Natural killer cell (primary cell): Measurements from ENCODE around the gene ABCC1. TPM values are rescaled to one million over a fixed set of nuclear protein-coding genes. Genes with fewer than 3 reads are reported as not detected.
"Not testable (repeated sequence)": the region's sequence is repeated elsewhere in the genome, so short reads cannot be mapped to it uniquely, and the experiment has no call there.

Experiments used
- ATAC-seq, 3 donors: fragments of 150-1000 bp in 2 of 3; fragments of 200-7000 bp in 1 of 3; cut with Tn5 transposase; 1 replicate in 1 of 3; 2 replicates in 2 of 3; pipeline ENCODE4 v1.10.0; 2021; ENCODE audit warnings: mild to moderate bottlenecking in 2 of 3, moderate library complexity in 2 of 3
- DNase-seq, 2 donors: peaks; one replicate each; pipeline versions ENCODE4 v3.0.0 to v3.0.0-alpha.2; 2013 to 2021; ENCODE audit warnings: mixed read lengths in 1 of 2
- H3K27ac ChIP-seq: one replicate; pipeline ENCODE4 v1.5.1; 2013; ENCODE audit warnings: mild to moderate bottlenecking, low read length
- H3K27me3 ChIP-seq: one replicate; pipeline ENCODE4 v1.6.1; 2013; ENCODE audit warnings: low read length; ENCODE audit not compliant: control insufficient read depth, insufficient read depth
- H3K36me3 ChIP-seq: one replicate; pipeline ENCODE4 v1.6.1; 2013; ENCODE audit warnings: low read length; ENCODE audit not compliant: control insufficient read depth, insufficient read depth
- H3K4me1 ChIP-seq: one replicate; pipeline ENCODE4 v1.6.1; 2013; ENCODE audit warnings: low read length; ENCODE audit not compliant: control insufficient read depth, insufficient read depth
- H3K4me3 ChIP-seq: one replicate; pipeline ENCODE4 v1.5.1; 2013; ENCODE audit warnings: low read length
- H3K9me3 ChIP-seq: one replicate; pipeline ENCODE4 v1.6.1; 2013; ENCODE audit warnings: low read length; ENCODE audit not compliant: control insufficient read depth, insufficient read depth
- H3K27ac Mint-ChIP-seq, 2 donors: one replicate each; pipeline ENCODE4 v1.8.0; 2022; ENCODE audit warnings: mild to moderate bottlenecking in 2 of 2, mixed read lengths in 2 of 2, moderate library complexity in 1 of 2
- H3K27me3 Mint-ChIP-seq, 2 donors: one replicate each; pipeline ENCODE4 v1.8.0; 2022; ENCODE audit warnings: low read depth in 2 of 2, mixed read lengths in 2 of 2
- H3K36me3 Mint-ChIP-seq: one replicate; pipeline ENCODE4 v1.8.0; 2022; ENCODE audit warnings: mixed read lengths
- H3K4me1 Mint-ChIP-seq, 2 donors: one replicate each; pipeline ENCODE4 v1.8.0; 2022; ENCODE audit warnings: mixed read lengths in 2 of 2
- H3K4me3 Mint-ChIP-seq: one replicate; pipeline ENCODE4 v1.8.0; 2022; ENCODE audit warnings: mild to moderate bottlenecking, moderate library complexity, mixed read lengths
- H3K9me3 Mint-ChIP-seq, 2 donors: one replicate each; pipeline ENCODE4 v1.8.0; 2022; ENCODE audit warnings: mixed read lengths in 2 of 2
- WGBS: methylation state at CpG from one replicate; pipeline ENCODE4 v1.1.7; 2013; ENCODE audit warnings: missing lambda C conversion rate; ENCODE audit not compliant: insufficient coverage; 5-methylcytosine and 5-hydroxymethylcytosine counted together
- intact Hi-C: fragments of 100-400 bp; cut with micrococcal nuclease; formaldehyde crosslinking; loops from one replicate; pipeline ENCODE4 v1.14.2; 2022
- total RNA-seq, 4 donors: library from RNA; stranded (reverse); fragments of 120-200 nt in 1 of 4; gene quantifications; one replicate each; pipeline versions ENCODE4 v1.2.3 to v1.2.4, GENCODE V29; 2013 to 2022
- TF ChIP-seq, protein P1 (sequence below): fragments of 200-600 bp; IDR thresholded peaks from one replicate; pipeline ENCODE4 v1.8.0; 2022; ENCODE audit warnings: antibody characterized with exemption

Gene ABCC1
- total RNA-seq, 3 donors from 2014 or later (not counting 1 experiment from before 2014, with no cell fraction given): 24.5 to 53.9 (median 27.9) TPM

DNA sequence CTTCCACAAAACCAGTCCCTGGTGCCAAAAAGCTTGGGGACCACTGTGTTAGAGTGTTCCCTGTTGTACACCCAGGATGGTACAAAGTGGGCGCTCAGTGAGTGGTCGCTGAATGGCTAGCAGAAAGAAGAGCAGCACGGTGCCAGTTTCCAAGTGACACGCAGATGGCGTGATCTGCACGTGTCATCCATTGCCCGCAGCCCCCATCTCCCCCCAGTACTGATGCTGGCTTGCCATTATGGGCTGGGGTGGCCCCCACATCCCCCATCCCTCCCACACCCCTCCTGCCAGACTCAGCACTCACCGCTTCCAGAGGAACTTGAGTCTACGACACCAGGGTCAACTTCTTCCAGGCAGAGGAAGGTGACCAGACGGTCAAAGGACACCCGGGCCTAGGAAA, 237.4 kb downstream of the ABCC1 start:
- intact Hi-C loops: no loop called here
- H3K27me3 Mint-ChIP-seq: no peaks in the 10 kb centered on the region

DNA sequence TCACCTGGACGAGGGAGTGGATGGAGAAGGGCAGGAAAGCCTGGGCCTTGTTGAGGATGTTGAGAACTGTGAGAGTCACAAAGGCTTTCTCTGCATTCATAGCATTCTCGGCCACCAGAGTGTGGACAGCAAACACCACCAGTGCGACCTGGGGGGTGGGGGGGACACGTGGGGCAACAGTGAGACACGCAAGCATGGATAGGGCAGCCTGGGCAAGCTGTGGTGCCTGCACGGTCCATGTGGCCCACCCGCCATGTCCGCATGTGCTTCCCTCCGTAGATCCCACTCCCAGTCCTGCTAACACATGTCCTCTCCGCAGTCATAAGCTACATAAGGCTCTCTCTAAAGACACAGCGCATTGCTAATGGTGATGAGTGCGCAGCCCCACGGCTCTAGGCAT, 239.4 kb downstream of the ABCC1 start:
- 87% methylated on average over 13 of the region's 13 CpGs for WGBS
- intact Hi-C loops: no loop called here
- H3K4me1 Mint-ChIP-seq: no peaks in the 10 kb centered on the region

More for the DNA sequence above, 237.4 kb downstream of the ABCC1 start:
- no peaks in the 10 kb centered on the region for H3K36me3 ChIP-seq
- H3K27me3 ChIP-seq: no peaks in the 10 kb centered on the region
- H3K4me1 ChIP-seq: no peaks in the 10 kb centered on the region
- Mint-ChIP-seq H3K4me3 (no peak overlapping the region), H3K4me1 (no peaks in the 10 kb centered on the region), H3K36me3 (no peaks in the 10 kb centered on the region), H3K9me3 (no peaks in the 10 kb centered on the region), H3K27ac (no peak overlapping the region)
- no peaks in the 10 kb centered on the region for H3K9me3 ChIP-seq
- WGBS: 94% methylated on average over 11 of the region's 11 CpGs
- no peak overlapping the region for H3K4me3 ChIP-seq
- TF ChIP-seq, protein P1, sequence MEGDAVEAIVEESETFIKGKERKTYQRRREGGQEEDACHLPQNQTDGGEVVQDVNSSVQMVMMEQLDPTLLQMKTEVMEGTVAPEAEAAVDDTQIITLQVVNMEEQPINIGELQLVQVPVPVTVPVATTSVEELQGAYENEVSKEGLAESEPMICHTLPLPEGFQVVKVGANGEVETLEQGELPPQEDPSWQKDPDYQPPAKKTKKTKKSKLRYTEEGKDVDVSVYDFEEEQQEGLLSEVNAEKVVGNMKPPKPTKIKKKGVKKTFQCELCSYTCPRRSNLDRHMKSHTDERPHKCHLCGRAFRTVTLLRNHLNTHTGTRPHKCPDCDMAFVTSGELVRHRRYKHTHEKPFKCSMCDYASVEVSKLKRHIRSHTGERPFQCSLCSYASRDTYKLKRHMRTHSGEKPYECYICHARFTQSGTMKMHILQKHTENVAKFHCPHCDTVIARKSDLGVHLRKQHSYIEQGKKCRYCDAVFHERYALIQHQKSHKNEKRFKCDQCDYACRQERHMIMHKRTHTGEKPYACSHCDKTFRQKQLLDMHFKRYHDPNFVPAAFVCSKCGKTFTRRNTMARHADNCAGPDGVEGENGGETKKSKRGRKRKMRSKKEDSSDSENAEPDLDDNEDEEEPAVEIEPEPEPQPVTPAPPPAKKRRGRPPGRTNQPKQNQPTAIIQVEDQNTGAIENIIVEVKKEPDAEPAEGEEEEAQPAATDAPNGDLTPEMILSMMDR: no peak
- ATAC-seq: no peak
- no peak overlapping the region for H3K27ac ChIP-seq
- DNase-seq: no peak

DNA sequence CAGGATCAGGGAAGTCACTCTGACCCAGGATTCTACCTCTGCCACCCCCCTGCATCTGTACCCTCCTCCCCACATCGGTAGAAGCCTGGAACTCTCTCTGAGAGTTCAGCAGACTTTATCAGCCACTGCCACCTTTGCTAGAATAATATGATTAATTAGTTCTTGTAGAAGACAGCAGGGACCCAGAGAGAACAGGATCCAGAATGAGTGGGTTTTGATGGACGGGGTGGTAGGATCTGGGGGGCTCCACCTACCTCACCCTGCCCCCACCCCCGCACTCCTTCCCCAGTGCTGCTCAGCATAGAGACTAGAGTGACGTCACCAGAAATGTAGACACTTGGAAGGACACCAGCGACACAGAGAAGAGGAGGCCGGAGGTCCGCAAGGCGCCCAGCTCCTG, 240.4 kb downstream of the ABCC1 start:
- H3K36me3 ChIP-seq: no peaks in the 10 kb centered on the region
- no peaks in the 10 kb centered on the region for H3K4me1 Mint-ChIP-seq
- no peak overlapping the region for H3K27ac Mint-ChIP-seq
- intact Hi-C loops: no loop called here
- no peaks in the 10 kb centered on the region for H3K4me1 ChIP-seq
- H3K27ac ChIP-seq: no peak overlapping the region
- ATAC-seq: no peak
- no peaks in the 10 kb centered on the region for H3K27me3 Mint-ChIP-seq
- TF ChIP-seq, protein P1: no peak
- H3K36me3 Mint-ChIP-seq: no peaks in the 10 kb centered on the region
- no peak overlapping the region for H3K4me3 Mint-ChIP-seq
- H3K27me3 ChIP-seq: no peaks in the 10 kb centered on the region
- no peaks in the 10 kb centered on the region for H3K9me3 Mint-ChIP-seq
- DNase-seq: no peak
- no peaks in the 10 kb centered on the region for H3K9me3 ChIP-seq
- WGBS: 72% methylated on average over 7 of the region's 8 CpGs
- H3K4me3 ChIP-seq: no peak overlapping the region

More for the DNA sequence above, 239.4 kb downstream of the ABCC1 start:
- TF ChIP-seq, protein P1: no peak
- no peak overlapping the region for H3K27ac ChIP-seq
- no peak overlapping the region for H3K4me3 ChIP-seq
- no peak overlapping the region for H3K27ac Mint-ChIP-seq
- H3K9me3 Mint-ChIP-seq: no peaks in the 10 kb centered on the region
- H3K36me3 Mint-ChIP-seq: no peaks in the 10 kb centered on the region
- no peaks in the 10 kb centered on the region for H3K9me3 ChIP-seq
- H3K36me3 ChIP-seq: no peaks in the 10 kb centered on the region
- no peak for ATAC-seq
- H3K4me3 Mint-ChIP-seq: no peak overlapping the region
- no peak for DNase-seq
- H3K27me3 ChIP-seq: no peaks in the 10 kb centered on the region
- H3K27me3 Mint-ChIP-seq: no peaks in the 10 kb centered on the region
- H3K4me1 ChIP-seq: no peaks in the 10 kb centered on the region

DNA sequence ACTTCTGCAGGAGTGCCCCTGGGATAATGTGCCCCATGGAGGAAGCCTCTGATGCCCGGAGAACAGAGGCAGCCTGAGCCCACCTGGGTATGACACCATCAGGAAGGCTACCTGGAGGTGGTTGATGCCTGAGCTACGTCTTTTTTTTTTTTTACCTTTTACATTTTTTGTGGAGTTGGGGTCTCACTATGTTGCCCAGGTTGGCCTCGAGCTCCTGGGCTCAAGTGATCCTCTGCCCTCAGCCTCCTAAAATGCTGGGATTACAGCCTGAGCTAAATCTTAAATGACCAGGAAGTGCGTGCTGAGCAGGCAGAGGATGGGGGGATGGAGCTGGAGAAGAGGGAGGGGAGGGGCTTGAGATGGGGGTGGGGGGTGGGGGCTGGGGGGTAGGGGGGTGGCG, 241.1 kb downstream of the ABCC1 start:
- TF ChIP-seq, protein P1: no peak
- Histone ChIP-seq H3K27ac (no peak overlapping the region), H3K27me3 (no peaks in the 10 kb centered on the region), H3K36me3 (no peaks in the 10 kb centered on the region), H3K4me3 (no peak overlapping the region), H3K9me3 (no peaks in the 10 kb centered on the region), H3K4me1 (no peaks in the 10 kb centered on the region)
- H3K27ac Mint-ChIP-seq: no peak overlapping the region
- no peaks in the 10 kb centered on the region for H3K4me1 Mint-ChIP-seq
- no peaks in the 10 kb centered on the region for H3K36me3 Mint-ChIP-seq
- no peaks in the 10 kb centered on the region for H3K9me3 Mint-ChIP-seq
- H3K27me3 Mint-ChIP-seq: peaks cover 0 to 3% of the 10 kb centered on the region in 2 donors
- no peak overlapping the region for H3K4me3 Mint-ChIP-seq
- DNase-seq: no peak
- ATAC-seq: no peak
- intact Hi-C loops: no loop called here
- WGBS: 81% methylated on average over 4 of the region's 5 CpGs

DNA sequence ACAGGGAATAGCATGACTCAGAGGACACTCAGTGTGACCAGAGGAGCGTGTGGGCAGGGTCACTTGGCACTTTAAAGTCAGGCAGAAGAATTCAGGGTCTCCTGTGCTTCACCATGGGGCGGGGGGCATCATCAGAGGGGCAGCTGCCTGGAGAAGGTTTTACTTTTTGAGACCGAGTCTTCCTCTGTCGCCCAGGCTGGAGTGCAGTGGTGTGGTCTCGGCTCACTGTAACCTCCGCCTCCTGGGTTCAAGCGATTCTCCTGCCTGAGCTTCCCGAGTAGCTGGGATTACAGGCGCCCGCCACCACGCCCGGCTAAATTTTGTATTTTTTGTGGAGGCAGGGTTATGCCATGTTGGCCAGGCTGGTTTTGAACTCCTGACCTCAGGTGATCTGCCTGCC, 241.6 kb downstream of the ABCC1 start:
- H3K27ac Mint-ChIP-seq, H3K36me3 Mint-ChIP-seq, H3K4me1 Mint-ChIP-seq, H3K36me3 ChIP-seq, H3K27ac ChIP-seq, H3K4me1 ChIP-seq, ATAC-seq, H3K27me3 Mint-ChIP-seq, H3K4me3 ChIP-seq, DNase-seq, H3K4me3 Mint-ChIP-seq, H3K27me3 ChIP-seq, H3K9me3 ChIP-seq, intact Hi-C loops, H3K9me3 Mint-ChIP-seq: not testable (repeated sequence)
- WGBS: 84% methylated on average over 12 of the region's 12 CpGs
